CD4-positive, alpha-beta memory T cell (primary cell): ENCODE results near the gene MTOR. TPM values are rescaled to one million over a fixed set of nuclear protein-coding genes. Genes with fewer than 3 reads are reported as not detected.
"Not testable (repeated sequence)": the region's sequence is repeated elsewhere in the genome, so short reads cannot be mapped to it uniquely, and the experiment has no call there.

Source experiments
- CTCF ChIA-PET: fragments of 350-600 bp; sonication (Branson Sonifier 250); formaldehyde crosslinking; loops from one replicate; lab custom pipeline; 2021; ENCODE audit warnings: inconsistent platforms; ENCODE audit not compliant: partially characterized antibody; lab: Charles Lee
- POLR2A ChIA-PET: fragments of 350-600 bp; sonication (Branson Sonifier 250); formaldehyde crosslinking; loops from one replicate; lab custom pipeline; 2021; ENCODE audit not compliant: partially characterized antibody; lab: Charles Lee
- DNase-seq, 5 donors: peaks; one replicate each; pipeline versions ENCODE4 v3.0.0 to v3.0.0-alpha.2; 2020 to 2022; ENCODE audit warnings: mixed read lengths in 1 of 5
- H3K27ac ChIP-seq: one replicate; pipeline ENCODE4 v1.7.0; 2013; ENCODE audit warnings: low read depth, low read length
- H3K27me3 ChIP-seq: 2 replicates; pipeline ENCODE4 v1.7.0; 2013; ENCODE audit warnings: mild to moderate bottlenecking, low read length, moderate library complexity; ENCODE audit not compliant: insufficient read depth
- H3K36me3 ChIP-seq: 2 replicates; pipeline ENCODE4 v1.7.0; 2013; ENCODE audit warnings: mild to moderate bottlenecking, low read length, moderate library complexity; ENCODE audit not compliant: insufficient read depth
- H3K4me1 ChIP-seq: 2 replicates; pipeline ENCODE4 v1.7.0; 2013; ENCODE audit warnings: mild to moderate bottlenecking, low read length, moderate library complexity; ENCODE audit not compliant: insufficient read depth
- H3K4me3 ChIP-seq, 2 donors: one replicate each; pipeline ENCODE4 v1.7.0; 2013; ENCODE audit warnings: low read length in 2 of 2, mild to moderate bottlenecking in 1 of 2
- H3K9me3 ChIP-seq, 2 donors: one replicate each; pipeline ENCODE4 v1.7.0; 2013; ENCODE audit warnings: low read length in 2 of 2, control low read depth in 1 of 2; ENCODE audit not compliant: control insufficient read depth in 1 of 2
- H3K27ac Mint-ChIP-seq, 7 donors: one replicate each; pipeline ENCODE4 v1.8.0; 2020 to 2021; ENCODE audit warnings: mixed read lengths in 7 of 7, mild to moderate bottlenecking in 6 of 7, inconsistent platforms in 3 of 7, moderate library complexity in 3 of 7
- H3K27me3 Mint-ChIP-seq, 2 donors: one replicate each; pipeline ENCODE4 v1.8.0; 2020 to 2021; ENCODE audit warnings: mixed read lengths in 2 of 2
- H3K36me3 Mint-ChIP-seq, 2 donors: one replicate each; pipeline ENCODE4 v1.8.0; 2020 to 2021; ENCODE audit warnings: mixed read lengths in 2 of 2, inconsistent platforms in 1 of 2, mild to moderate bottlenecking in 1 of 2
- H3K4me1 Mint-ChIP-seq, 4 donors: one replicate each; pipeline ENCODE4 v1.8.0; 2020 to 2021; ENCODE audit warnings: mixed read lengths in 4 of 4, mild to moderate bottlenecking in 1 of 4
- H3K4me3 Mint-ChIP-seq, 8 donors: one replicate each; pipeline ENCODE4 v1.8.0; 2020 to 2021; ENCODE audit warnings: mixed read lengths in 8 of 8, mild to moderate bottlenecking in 7 of 8, moderate library complexity in 6 of 8, inconsistent platforms in 3 of 8
- H3K9me3 Mint-ChIP-seq, 8 donors: one replicate each; pipeline ENCODE4 v1.8.0; 2020 to 2021; ENCODE audit warnings: mixed read lengths in 8 of 8, mild to moderate bottlenecking in 5 of 8, inconsistent platforms in 3 of 8, moderate library complexity in 1 of 8
- intact Hi-C: fragments of 100-400 bp; cut with micrococcal nuclease; formaldehyde crosslinking; loops from one replicate; pipeline ENCODE4 v1.15.1; 2023
- polyA plus RNA-seq, 2 donors: library from polyadenylated mRNA; unstranded; fragments of 300-500 nt; fragmentation: Illumina TruSeq; gene quantifications; one replicate each; pipeline ENCODE4 v1.2.3, GENCODE V29; 2021
- total RNA-seq, 2 experiments: library from RNA; stranded (reverse); gene quantifications; one replicate each; pipeline ENCODE4 v1.2.3, GENCODE V29; 2021

Gene MTOR
- total RNA-seq (10 to 100 TPM; 41.4 to 46.8 TPM), polyA plus RNA-seq (1 to 10 TPM; 3.4 to 9.0 TPM)

DNA sequence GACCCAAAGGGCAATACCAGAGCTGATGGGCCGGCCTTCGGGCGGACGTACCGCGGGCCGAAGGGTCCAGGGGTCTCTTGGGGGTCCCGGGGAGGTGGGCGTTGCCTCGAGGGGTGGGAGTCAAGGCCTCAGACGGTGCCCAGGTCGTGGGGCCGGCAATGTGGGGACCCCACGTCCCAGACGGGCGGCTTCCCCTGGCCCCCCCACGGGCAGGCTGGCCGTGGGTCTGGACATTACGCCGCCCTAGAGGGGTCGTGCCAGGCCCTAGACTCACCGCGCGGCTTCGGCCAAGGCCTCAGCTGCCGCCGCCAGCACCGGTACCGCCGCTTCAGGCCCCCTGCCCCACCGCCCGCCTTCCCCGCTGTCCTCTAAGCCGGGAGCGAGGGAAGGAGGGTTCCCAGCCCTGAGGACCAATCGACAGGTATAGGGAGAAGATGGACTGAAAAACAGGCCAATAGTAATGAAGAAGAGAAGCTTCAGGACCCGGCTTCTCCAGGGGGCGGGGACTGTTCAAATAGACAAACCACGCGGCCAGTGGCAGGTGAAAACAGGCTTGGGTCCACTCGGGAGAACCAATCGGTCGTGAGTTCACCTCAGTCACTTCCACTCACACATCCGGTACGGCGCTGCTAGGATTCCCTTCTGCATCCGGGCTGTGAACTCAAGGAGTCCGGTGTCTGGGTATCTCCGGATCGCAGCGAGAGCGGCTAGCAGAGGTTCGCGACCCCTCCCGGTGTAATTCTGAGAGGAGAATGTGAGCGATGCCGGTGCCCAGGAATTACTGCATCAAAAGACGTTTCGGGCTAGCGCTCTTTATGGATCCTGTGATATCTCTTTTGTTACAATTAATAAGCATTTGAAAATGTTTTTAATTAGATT is at the start of gene MTOR:
Gene MTOR (minus strand): TSS at position 381 of the 879 bp plus-strand sequence. CDS start 3,142 bp downstream, outside the sequence.
- Histone ChIP-seq H3K27ac (peak within 1 kb of the TSS; percentile 91), H3K27me3 (no peaks in the 10 kb centered on the region), H3K36me3 (peaks cover 15% of the 10 kb centered on the region), H3K4me1 (peaks cover 15% of the 10 kb centered on the region), H3K4me3 (peak within 1 kb of the TSS; percentile 44 to 80), H3K9me3 (no peaks in the 10 kb centered on the region)
- Mint-ChIP-seq H3K9me3 (no peaks in the 10 kb centered on the region), H3K27ac (peak within 1 kb of the TSS; percentile 74 to 97 (median 93)), H3K36me3 (peaks cover 15 to 30% of the 10 kb centered on the region in 2 donors), H3K4me1 (peaks cover 13 to 30% (median 21%) of the 10 kb centered on the region in 4 donors), H3K27me3 (no peaks in the 10 kb centered on the region), H3K4me3 (peak within 1 kb of the TSS; percentile 81 to 97 (median 91))
- CTCF ChIA-PET, result interaction anchor here (0.6 to 2.4 kb wide), 8 partner anchors 10 to 225 kb away, joined by 3 to 11 read pairs (median 6); partner anchors contain the start of gene UBIAD1
- intact Hi-C loops, result loop anchor here (1.0 to 5.0 kb wide), 2 partner anchors 11 to 545 kb away; partner anchors contain the start of genes CLCN6, MTHFR and UBIAD1
- peak; percentile 97 to 99 (median 99) for DNase-seq
- POLR2A ChIA-PET, result interaction anchor here (0.5 to 3.1 kb wide), 24 partner anchors 10 to 724 kb away, joined by 3 to 53 read pairs (median 6); partner anchors contain the start of genes AGTRAP, CLCN6, EXOSC10 and FBXO6

GRCh38 chr1:11309385-11309784 is 47.0 kb upstream of the MTOR start:
- intact Hi-C loops, result no loop called here
- no peaks in the 10 kb centered on the region for H3K36me3 Mint-ChIP-seq
- no peak overlapping the region for H3K4me3 Mint-ChIP-seq
- Histone ChIP-seq H3K36me3 (no peaks in the 10 kb centered on the region), H3K27ac (no peak overlapping the region), H3K4me3 (no peak overlapping the region), H3K9me3 (no peaks in the 10 kb centered on the region), H3K27me3 (no peaks in the 10 kb centered on the region), H3K4me1 (no peaks in the 10 kb centered on the region)
- POLR2A ChIA-PET, result no interaction called here
- H3K27ac Mint-ChIP-seq, result peak overlapping the region in 1 of 7 donors; percentile 1
- H3K4me1 Mint-ChIP-seq, result peaks cover 0 to 10% (median 4%) of the 10 kb centered on the region in 4 donors
- no peak for DNase-seq
- CTCF ChIA-PET, result interaction anchor here (1.0 kb wide), 1 partner anchor 67 kb away, joined by 3 read pairs; no protein-coding TSS in a partner anchor
- no peaks in the 10 kb centered on the region for H3K27me3 Mint-ChIP-seq
- H3K9me3 Mint-ChIP-seq, result peaks cover 0 to 2% (median 0%) of the 10 kb centered on the region in 8 donors

DNA sequence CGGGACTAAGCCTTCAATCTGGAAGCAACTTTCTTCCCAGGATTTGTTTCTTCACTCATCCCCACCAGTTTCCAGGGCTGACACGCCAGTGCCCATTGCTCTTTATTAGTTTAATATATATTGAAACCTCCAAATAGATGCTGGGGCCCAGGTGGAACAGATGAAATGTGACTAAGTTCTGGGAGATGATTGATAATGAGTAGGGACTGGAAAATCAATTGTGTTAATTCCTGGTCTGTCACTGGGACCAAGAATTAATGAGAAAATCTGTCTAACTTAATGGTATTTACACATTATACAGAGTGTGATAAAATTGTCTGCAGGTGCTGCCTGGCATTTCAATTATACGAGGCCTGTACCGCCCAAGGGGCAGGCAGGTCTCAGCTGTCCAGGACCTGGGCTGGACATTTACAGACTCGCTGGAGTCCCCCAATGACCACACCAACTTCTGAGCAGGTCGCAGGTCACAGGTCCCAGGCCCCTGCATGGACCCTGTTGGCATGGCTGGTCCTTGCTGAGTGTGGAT is 46.4 kb upstream of the MTOR start:
- Mint-ChIP-seq H3K36me3 (no peaks in the 10 kb centered on the region), H3K27me3 (no peaks in the 10 kb centered on the region), H3K27ac (no peak overlapping the region), H3K4me1 (peaks cover 0 to 10% (median 4%) of the 10 kb centered on the region in 4 donors), H3K9me3 (peaks cover 0 to 2% (median 0%) of the 10 kb centered on the region in 8 donors), H3K4me3 (no peak overlapping the region)
- intact Hi-C loops, result no loop called here
- Histone ChIP-seq H3K36me3 (no peaks in the 10 kb centered on the region), H3K27me3 (no peaks in the 10 kb centered on the region), H3K9me3 (no peaks in the 10 kb centered on the region), H3K27ac (no peak overlapping the region), H3K4me3 (no peak overlapping the region), H3K4me1 (no peaks in the 10 kb centered on the region)
- no peak for DNase-seq
- ChIA-PET CTCF (no interaction called here), POLR2A (no interaction called here)

DNA sequence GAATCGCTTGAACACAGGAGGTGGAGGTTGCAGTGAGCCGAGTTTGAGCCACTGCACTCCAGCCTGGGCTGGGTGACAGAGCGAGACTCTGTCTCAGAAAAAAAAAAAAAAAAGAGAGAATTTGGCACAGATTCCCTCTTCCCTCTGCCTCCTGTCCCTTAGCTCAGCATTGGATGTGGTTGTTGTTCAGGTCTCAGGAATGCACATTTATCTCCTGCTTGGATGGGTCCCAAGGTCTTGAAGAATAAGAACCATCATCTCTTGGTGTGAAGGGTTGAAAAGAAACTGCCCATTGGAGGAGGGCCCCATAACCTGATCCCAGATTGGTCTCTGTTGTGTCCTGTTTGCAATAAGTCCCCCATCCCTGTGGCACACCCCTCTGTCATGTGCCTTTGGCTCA is 45.5 kb upstream of the MTOR start:
- H3K27me3 Mint-ChIP-seq, result no peaks in the 10 kb centered on the region
- Histone ChIP-seq H3K36me3 (no peaks in the 10 kb centered on the region), H3K27me3 (no peaks in the 10 kb centered on the region), H3K27ac (no peak overlapping the region), H3K4me3 (no peak overlapping the region), H3K9me3 (no peaks in the 10 kb centered on the region), H3K4me1 (no peaks in the 10 kb centered on the region)
- no peaks in the 10 kb centered on the region for H3K36me3 Mint-ChIP-seq
- DNase-seq, result no peak
- no peak overlapping the region for H3K4me3 Mint-ChIP-seq
- intact Hi-C loops, result no loop called here
- peaks cover 0 to 10% (median 4%) of the 10 kb centered on the region in 4 donors for H3K4me1 Mint-ChIP-seq
- H3K27ac Mint-ChIP-seq, result no peak overlapping the region
- ChIA-PET POLR2A (no interaction called here), CTCF (no interaction called here)
- H3K9me3 Mint-ChIP-seq, result peaks cover 0 to 2% (median 0%) of the 10 kb centered on the region in 8 donors

DNA sequence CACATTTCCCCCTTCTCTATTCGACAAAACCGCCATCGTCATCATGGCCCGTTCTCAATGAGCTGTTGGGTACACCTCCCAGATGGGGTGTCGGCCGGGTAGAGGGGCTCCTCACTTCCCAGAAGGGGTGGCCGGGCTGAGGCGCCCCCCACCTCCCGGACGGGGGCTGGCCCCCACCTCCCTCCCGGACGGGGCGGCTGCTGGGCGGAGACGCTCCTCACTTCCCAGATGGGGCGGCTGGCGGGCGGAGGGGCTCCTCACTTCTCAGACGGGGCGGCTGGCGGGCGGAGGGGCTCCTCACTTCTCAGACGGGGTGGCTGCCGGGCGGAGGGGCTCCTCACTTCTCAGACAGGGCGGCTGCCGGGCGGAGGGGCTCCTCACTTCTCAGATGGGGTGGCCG is 43.2 kb upstream of the MTOR start:
- H3K9me3 Mint-ChIP-seq, H3K4me3 ChIP-seq, H3K27me3 Mint-ChIP-seq, H3K4me1 Mint-ChIP-seq, DNase-seq, CTCF ChIA-PET, POLR2A ChIA-PET, H3K27ac ChIP-seq, H3K36me3 Mint-ChIP-seq, H3K9me3 ChIP-seq, H3K4me1 ChIP-seq, H3K27ac Mint-ChIP-seq, H3K36me3 ChIP-seq, H3K27me3 ChIP-seq, intact Hi-C loops, H3K4me3 Mint-ChIP-seq: not testable (repeated sequence)

GRCh38 chr1:11302366-11302765 is 40.0 kb upstream of the MTOR start:
- DNase-seq, result no peak
- H3K4me3 Mint-ChIP-seq, result peak overlapping the region in 1 of 8 donors; percentile 12
- H3K36me3 Mint-ChIP-seq, result no peaks in the 10 kb centered on the region
- peaks cover 5 to 10% (median 7%) of the 10 kb centered on the region in 4 donors for H3K4me1 Mint-ChIP-seq
- Histone ChIP-seq H3K27ac (no peak overlapping the region), H3K4me1 (peaks cover 10% of the 10 kb centered on the region), H3K4me3 (no peak overlapping the region), H3K9me3 (no peaks in the 10 kb centered on the region), H3K27me3 (no peaks in the 10 kb centered on the region), H3K36me3 (no peaks in the 10 kb centered on the region)
- H3K9me3 Mint-ChIP-seq, result no peaks in the 10 kb centered on the region
- intact Hi-C loops, result no loop called here
- H3K27ac Mint-ChIP-seq, result no peak overlapping the region
- CTCF ChIA-PET, result no interaction called here
- H3K27me3 Mint-ChIP-seq, result no peaks in the 10 kb centered on the region
- POLR2A ChIA-PET, result no interaction called here

GRCh38 chr1:11301601-11302000 is 39.2 kb upstream of the MTOR start:
- intact Hi-C loops, result no loop called here
- no peak overlapping the region for H3K4me3 ChIP-seq
- H3K27ac Mint-ChIP-seq, result no peak overlapping the region
- H3K36me3 Mint-ChIP-seq, result peaks cover 0 to 2% of the 10 kb centered on the region in 2 donors
- no peak overlapping the region for H3K4me3 Mint-ChIP-seq
- no peaks in the 10 kb centered on the region for H3K27me3 Mint-ChIP-seq
- H3K36me3 ChIP-seq, result no peaks in the 10 kb centered on the region
- peaks cover 10% of the 10 kb centered on the region for H3K4me1 ChIP-seq
- peaks cover 5 to 10% (median 8%) of the 10 kb centered on the region in 4 donors for H3K4me1 Mint-ChIP-seq
- no peak overlapping the region for H3K27ac ChIP-seq
- no peak for DNase-seq
- H3K27me3 ChIP-seq, result no peaks in the 10 kb centered on the region
- no peaks in the 10 kb centered on the region for H3K9me3 Mint-ChIP-seq
- ChIA-PET POLR2A (no interaction called here), CTCF (interaction anchor here (0.7 kb wide), 1 partner anchor 10 kb away, joined by 3 read pairs; no protein-coding TSS in a partner anchor)
- no peaks in the 10 kb centered on the region for H3K9me3 ChIP-seq
